ENCODE results near the gene RNF31.

- TF ChIP-seq GATA2 (IDR thresholded peaks at IDR 0.05; ENCODE audit: low read depth, low read length): no peak
- no peak for TF ChIP-seq GATA3 (IDR thresholded peaks at IDR 0.05; ENCODE audit: low read depth, low read length)
Observed at GRCh38 chr14:24100197-24100981, 46.9 kb upstream of the RNF31 start.

Measured in SH-SY5Y (cell line).